HCT116 (cell line): ENCODE data around the gene MUS81. TPM values are rescaled to one million over a fixed set of nuclear protein-coding genes. Genes with fewer than 3 reads are reported as not detected.

ENCODE experiments used
- ATAC-seq: fragments of 200-7000 bp; cut with Tn5 transposase; 2 replicates; pipeline ENCODE4 v1.9.1; 2020; ENCODE audit warnings: mild to moderate bottlenecking, moderate library complexity
- BruUV-seq: library from RNA; stranded (reverse); fragments of 400-500 nt; replicated peaks from 2 replicates; lab custom pipeline; 2021; lab: Mats Ljungman, UMichigan
- CTCF ChIA-PET: fragments of 300-600 bp; sonication (Branson Sonifier 250); formaldehyde crosslinking; loops from one replicate; lab custom pipeline; 2021; ENCODE audit warnings: antibody characterized with exemption; lab: Charles Lee
- POLR2A ChIA-PET: fragments of 300-600, 350-600 bp; sonication (Branson Sonifier 250); formaldehyde crosslinking; loops from one replicate; lab custom pipeline; 2021; ENCODE audit warnings: antibody characterized with exemption; lab: Charles Lee
- RAD21 ChIA-PET, 2 experiments: fragments of 300-600 bp; sonication (Branson Sonifier 250); formaldehyde crosslinking; loops; one replicate each; lab custom pipeline; 2023; ENCODE audit warnings: low total read pairs in 2 of 2; ENCODE audit not compliant: uncharacterized antibody in 2 of 2, unreplicated experiment in 2 of 2, low non-redundant PET in 1 of 2; lab: Charles Lee
- DNase-seq: peaks from one replicate; pipeline ENCODE4 v3.0.0-alpha.2; 2010; ENCODE audit warnings: low read depth, low spot score
- H2AFZ ChIP-seq: fragments of 200-600 bp; shearing (Covaris generic), sonication (generic); 2 replicates; pipeline ENCODE4 v1.6.1; 2017; ENCODE audit warnings: low read depth, mixed run types, mixed read lengths, antibody characterized with exemption, low read length; ENCODE audit not compliant: poor library complexity, severe bottlenecking
- H3K27ac ChIP-seq: 2 replicates; pipeline ENCODE4 v1.5.1; 2012; ENCODE audit warnings: low read depth, low read length
- H3K27me3 ChIP-seq: fragments of 200-600 bp; sonication (generic); 2 replicates; pipeline ENCODE4 v1.6.1; 2016; ENCODE audit warnings: mixed run types, low read length, mixed read lengths; ENCODE audit not compliant: insufficient read depth
- H3K36me3 ChIP-seq, 2 experiments: fragments of 200-500 bp in 1 of 2; fragments of 200-600 bp in 1 of 2; sonication (Bioruptor generic) in 1 of 2; sonication (generic) in 1 of 2; 2 replicates each; pipeline versions ENCODE4 v1.5.1 to v1.6.1; 2014 to 2016; ENCODE audit warnings: low read length in 2 of 2, inconsistent platforms in 1 of 2, mixed read lengths in 1 of 2, mixed run types in 1 of 2; ENCODE audit not compliant: insufficient read depth in 2 of 2, control insufficient read depth in 1 of 2
- H3K4me1 ChIP-seq, 2 experiments: fragments of 200-600 bp in 1 of 2; sonication (generic) in 1 of 2; 2 replicates each; pipeline versions ENCODE4 v1.5.1 to v1.6.1; 2012 to 2017; ENCODE audit warnings: low read length in 2 of 2, inconsistent platforms in 1 of 2, mild to moderate bottlenecking in 1 of 2, mixed read lengths in 1 of 2, mixed run types in 1 of 2, moderate library complexity in 1 of 2; ENCODE audit not compliant: insufficient read depth in 2 of 2, control insufficient read depth in 1 of 2
- H3K4me2 ChIP-seq: fragments of 200-600 bp; sonication (generic); 2 replicates; pipeline ENCODE4 v1.6.1; 2017; ENCODE audit warnings: mixed run types, low read length, mixed read lengths
- H3K4me3 ChIP-seq, 2 experiments: fragments of 200-600 bp in 1 of 2; sonication (generic) in 1 of 2; replicated peaks in 1 of 2; 2 replicates each; pipeline ENCODE4 v1.5.1; 2011 to 2016; ENCODE audit warnings: low read length in 2 of 2, control low read depth in 1 of 2, low read depth in 1 of 2, mild to moderate bottlenecking in 1 of 2, mixed read lengths in 1 of 2, mixed run types in 1 of 2
- H3K79me2 ChIP-seq: fragments of 200-600 bp; sonication (generic); 2 replicates; pipeline ENCODE4 v1.6.1; 2017; ENCODE audit warnings: mild to moderate bottlenecking, mixed run types, low read length, moderate library complexity, mixed read lengths; ENCODE audit not compliant: insufficient read depth
- H3K9ac ChIP-seq: fragments of 200-600 bp; sonication (generic); 2 replicates; pipeline ENCODE4 v1.6.1; 2016; ENCODE audit warnings: low read length, mixed read lengths
- H3K9me2 ChIP-seq: fragments of 200-600 bp; sonication (generic), shearing (Covaris generic); 2 replicates; pipeline ENCODE4 v1.6.1; 2017; ENCODE audit warnings: mixed run types, mild to moderate bottlenecking, moderate library complexity; ENCODE audit not compliant: insufficient read depth
- H3K9me3 ChIP-seq, 2 experiments: fragments of 200-500 bp in 1 of 2; fragments of 200-600 bp in 1 of 2; sonication (Bioruptor generic) in 1 of 2; sonication (generic) in 1 of 2; 2 replicates each; pipeline ENCODE4 v1.6.1; 2014 to 2017; ENCODE audit warnings: low read length in 2 of 2, mixed read lengths in 2 of 2, inconsistent platforms in 1 of 2, low read depth in 1 of 2, mild to moderate bottlenecking in 1 of 2, mixed run types in 1 of 2, moderate library complexity in 1 of 2; ENCODE audit not compliant: control insufficient read depth in 1 of 2, insufficient read depth in 1 of 2
- H4K20me1 ChIP-seq: fragments of 200-600 bp; sonication (generic), shearing (Covaris generic); 2 replicates; pipeline ENCODE4 v1.6.1; 2017; ENCODE audit warnings: mixed run types, mild to moderate bottlenecking, moderate library complexity; ENCODE audit not compliant: insufficient read depth
- CTCF ChIP-seq, 3 experiments: fragments of 200-600 bp in 1 of 3; sonication (generic) in 1 of 3; IDR thresholded peaks in 2 of 3; conservative IDR thresholded peaks in 1 of 3; 2 replicates each; pipeline ENCODE4 v1.5.1; 2012 to 2017; ENCODE audit warnings: low read depth in 2 of 3, low read length in 2 of 3, antibody characterized with exemption in 1 of 3, borderline replicate concordance in 1 of 3, control low read depth in 1 of 3, mild to moderate bottlenecking in 1 of 3, mixed read lengths in 1 of 3, mixed run types in 1 of 3, moderate library complexity in 1 of 3; ENCODE audit not compliant: insufficient read depth in 1 of 3
- EZH2 ChIP-seq: fragments of 200-600 bp; sonication (generic); IDR thresholded peaks from 2 replicates; pipeline ENCODE4 v1.6.1; 2017; ENCODE audit warnings: antibody characterized with exemption, mixed run types
- JUND ChIP-seq: IDR thresholded peaks from 2 replicates; pipeline ENCODE4 v1.6.1; 2012
- POLR2A ChIP-seq: IDR thresholded peaks from 2 replicates; pipeline ENCODE4 v1.7.0; 2011; ENCODE audit warnings: borderline replicate concordance; ENCODE audit not compliant: insufficient read depth, insufficient read length; ENCODE audit errors: extremely low read depth
- POLR2AphosphoS5 ChIP-seq: IDR thresholded peaks from 2 replicates; pipeline ENCODE4 v1.6.1; 2011; ENCODE audit warnings: mild to moderate bottlenecking, low read depth, low read length, moderate library complexity
- REST ChIP-seq: IDR thresholded peaks from 2 replicates; pipeline ENCODE4 v1.6.1; 2012; ENCODE audit warnings: low read depth
- SIN3A ChIP-seq: IDR thresholded peaks from 2 replicates; pipeline ENCODE4 v1.6.1; 2012; ENCODE audit warnings: low read depth
- SRF ChIP-seq: IDR thresholded peaks from 2 replicates; pipeline ENCODE4 v1.6.1; 2012; ENCODE audit warnings: low read depth
- TCF7L2 ChIP-seq: IDR thresholded peaks from 2 replicates; pipeline ENCODE4 v1.7.0; 2011; ENCODE audit warnings: borderline replicate concordance, inconsistent platforms; ENCODE audit not compliant: insufficient read depth, insufficient read length; ENCODE audit errors: extremely low read depth
- ZNF274 ChIP-seq: fragments of 200-500 bp; sonication (Bioruptor generic); IDR thresholded peaks from 2 replicates; pipeline ENCODE4 v1.6.1; 2014; ENCODE audit warnings: mild to moderate bottlenecking, low read depth, low read length, inconsistent platforms
- intact Hi-C: fragments of 100-400 bp; cut with micrococcal nuclease; formaldehyde crosslinking; loops from 2 replicates; pipeline ENCODE4 v1.10.0; 2022
- total RNA-seq: library from RNA; stranded (reverse); gene quantifications from one replicate; pipeline ENCODE4 v1.2.1, GENCODE V29; 2021; ENCODE audit not compliant: unreplicated experiment

Gene MUS81
- total RNA-seq, 1 experiment from 2014 or later: 47.2 TPM

GRCh38 chr11:65851083-65851579 is 9.1 kb upstream of the MUS81 start (continued):
- TF ChIP-seq REST: no peak
- TF ChIP-seq POLR2A: no peak

GRCh38 chr11:65851811-65852507 is 8.3 kb upstream of the MUS81 start:
- H3K27ac ChIP-seq: no peak overlapping the region
- ChIA-PET POLR2A (interaction anchor here (1.7 kb wide), 1 partner anchor 8 kb away, joined by 8 read pairs; the partner anchor contains the start of gene MUS81), CTCF (interaction anchor here (1.2 to 1.7 kb wide), 3 partner anchors 8 to 33 kb away, joined by 3 to 15 read pairs (median 3); partner anchors contain the start of gene MUS81), RAD21 (no interaction called here)
- H3K27me3 ChIP-seq: no peaks in the 10 kb centered on the region
- no peak for TF ChIP-seq SIN3A
- no peak for TF ChIP-seq EZH2
- no peak for TF ChIP-seq JUND
- no peak for TF ChIP-seq CTCF (IDR thresholded peaks at IDR 0.05 in 2 of 3, conservative IDR thresholded peaks at IDR 0.05 in 1 of 3; ENCODE audit: borderline replicate concordance in 1 of 3, insufficient read depth in 1 of 3, low read depth in 2 of 3, low read length in 2 of 3)
- no peak for TF ChIP-seq TCF7L2
- no peak for TF ChIP-seq POLR2AphosphoS5
- TF ChIP-seq SRF: no peak
- no peak for TF ChIP-seq ZNF274
- no peaks in the 10 kb centered on the region; a peak in 1 of 4 replicates for H3K9me3 ChIP-seq
- H3K9ac ChIP-seq: no peak overlapping the region
- no peak overlapping the region for H2AFZ ChIP-seq
- no peak for DNase-seq
- no peak overlapping the region for H3K4me3 ChIP-seq
- peaks cover 7 to 14% of the 10 kb centered on the region in 2 experiments; a peak in 3 of 4 replicates for H3K4me1 ChIP-seq
- H4K20me1 ChIP-seq: peaks cover 15% of the 10 kb centered on the region; the same call in 1 of the 2 replicates
- peaks cover 32% of the 10 kb centered on the region for H3K79me2 ChIP-seq
- H3K36me3 ChIP-seq: peaks cover 31 to 54% of the 10 kb centered on the region in 2 experiments
- BruUV-seq: no TSS peak
- H3K4me2 ChIP-seq: no peak overlapping the region
- intact Hi-C loops: no loop called here
- H3K9me2 ChIP-seq: no peaks in the 10 kb centered on the region
- ATAC-seq: peak; percentile 13
